GM18858 (cell line): Measurements from ENCODE around the gene SACM1L.
"Not testable (repeated sequence)": the region's sequence is repeated elsewhere in the genome, so short reads cannot be mapped to it uniquely, and the experiment has no call there.

Source experiments
- ATAC-seq: cut with Tn5 transposase; IDR thresholded peaks from one replicate; pipeline ENCODE4 v1.9.1; 2021; ENCODE audit not compliant: unreplicated experiment

SACM1L gene

DNA sequence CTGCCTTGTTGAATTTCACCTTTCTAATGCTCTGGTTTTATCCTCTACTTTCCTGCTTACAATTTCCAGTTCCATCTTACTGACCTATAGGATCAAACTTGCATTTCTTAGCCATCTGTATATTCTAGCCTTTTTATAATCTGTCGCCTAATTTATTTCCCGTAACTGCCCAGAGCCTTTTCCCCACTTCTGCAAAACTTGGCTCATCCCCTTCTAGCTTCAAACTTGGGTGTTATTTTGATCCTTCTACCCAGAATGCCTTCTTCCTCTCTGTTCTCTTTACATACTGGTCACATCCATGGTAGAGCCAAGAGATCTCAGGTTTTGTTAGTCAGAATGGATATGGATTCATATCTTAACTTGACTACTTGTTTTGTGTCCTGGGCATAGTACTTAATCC lies 2.6 kb downstream of the SACM1L start:
- ATAC-seq, result no peak

DNA sequence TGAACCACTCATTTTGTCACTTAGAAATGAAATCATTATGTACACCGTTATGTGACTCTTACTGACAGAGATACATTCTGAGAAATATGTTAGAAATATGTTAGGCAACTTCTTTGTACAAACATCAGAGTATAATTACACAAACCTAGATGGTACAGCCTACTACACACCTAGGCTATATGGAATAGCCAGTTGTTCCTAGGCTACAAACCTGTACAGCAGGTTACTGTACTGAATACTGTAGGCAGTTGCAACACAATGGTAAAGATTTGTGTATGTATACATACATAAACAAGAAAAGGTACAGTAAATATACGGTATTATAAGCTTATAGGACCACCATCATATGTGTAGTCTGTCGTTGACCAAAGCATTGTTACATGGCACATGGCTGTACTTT lies 3.7 kb downstream of the SACM1L start:
- no peak for ATAC-seq

DNA sequence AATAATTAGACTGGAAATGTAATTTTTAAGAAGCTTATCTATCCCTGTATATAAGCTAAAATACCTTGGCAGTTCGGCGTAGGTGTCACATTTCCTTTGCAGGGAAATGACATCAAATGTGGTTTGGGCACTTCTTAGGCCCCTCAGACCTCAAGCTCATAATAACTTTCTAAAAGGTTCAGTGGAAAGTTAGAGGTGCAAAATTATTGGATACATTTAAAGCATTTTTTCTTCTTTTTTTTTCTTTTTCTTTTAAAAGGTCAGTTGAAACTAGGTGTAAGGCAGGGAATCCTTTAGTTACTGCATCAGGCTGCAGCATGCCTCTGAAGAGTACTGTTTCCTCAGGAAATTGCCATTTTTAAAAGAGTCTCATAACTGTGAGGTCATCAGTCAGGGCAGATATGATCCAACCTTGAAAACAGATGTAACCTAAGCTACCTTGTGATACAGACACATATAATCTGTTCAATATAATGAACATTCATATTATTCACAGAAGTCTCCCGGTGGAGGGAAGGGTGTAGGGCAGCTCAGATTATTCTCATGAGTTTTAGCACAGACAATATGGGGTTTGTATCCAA lies 4.8 kb downstream of the SACM1L start:
- no peak for ATAC-seq

DNA sequence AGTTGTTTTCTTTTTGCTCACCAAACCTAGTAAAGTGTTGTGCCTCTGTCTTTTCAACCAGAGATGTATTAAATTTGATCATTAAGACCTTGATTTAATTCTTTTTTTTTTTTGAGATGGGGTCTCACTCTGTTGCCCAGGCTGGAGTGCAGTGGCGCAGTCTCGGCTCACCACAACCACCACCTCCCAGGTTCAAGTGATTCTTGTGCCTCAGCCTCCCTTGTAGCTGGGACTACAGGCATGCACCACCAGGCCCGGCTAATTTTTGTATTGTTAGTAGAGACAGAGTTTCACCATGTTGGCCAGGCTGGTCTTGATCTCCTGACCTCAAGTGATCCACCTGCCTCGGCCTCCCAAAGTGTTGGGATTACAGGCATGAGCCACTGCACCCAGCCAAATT lies 6.0 kb downstream of the SACM1L start:
- not testable (repeated sequence) for ATAC-seq

DNA sequence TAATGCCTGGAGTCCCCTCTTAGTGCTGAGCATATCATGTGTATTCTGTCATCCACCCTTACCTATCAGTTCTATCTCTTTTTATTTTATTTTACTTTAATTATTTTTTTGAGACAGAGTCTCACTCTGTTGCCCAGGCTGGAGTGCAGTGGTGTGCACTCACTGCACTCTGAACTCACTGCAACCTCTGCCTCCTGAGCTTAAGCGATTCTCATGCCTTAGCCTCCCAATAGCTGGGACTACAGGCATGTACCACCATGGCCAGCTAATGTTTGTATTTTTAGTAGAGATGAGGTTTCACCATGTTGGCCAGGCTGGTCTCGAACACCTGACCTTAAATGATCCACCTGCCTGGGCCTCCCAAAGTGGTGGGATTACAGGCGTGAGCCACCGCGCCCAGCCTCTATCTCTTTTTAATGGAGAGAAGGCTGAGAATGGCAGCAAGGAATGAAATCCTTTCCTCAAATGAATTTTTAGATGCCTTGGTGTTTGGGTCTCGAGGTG lies 11.4 kb downstream of the SACM1L start:
- no peak for ATAC-seq

DNA sequence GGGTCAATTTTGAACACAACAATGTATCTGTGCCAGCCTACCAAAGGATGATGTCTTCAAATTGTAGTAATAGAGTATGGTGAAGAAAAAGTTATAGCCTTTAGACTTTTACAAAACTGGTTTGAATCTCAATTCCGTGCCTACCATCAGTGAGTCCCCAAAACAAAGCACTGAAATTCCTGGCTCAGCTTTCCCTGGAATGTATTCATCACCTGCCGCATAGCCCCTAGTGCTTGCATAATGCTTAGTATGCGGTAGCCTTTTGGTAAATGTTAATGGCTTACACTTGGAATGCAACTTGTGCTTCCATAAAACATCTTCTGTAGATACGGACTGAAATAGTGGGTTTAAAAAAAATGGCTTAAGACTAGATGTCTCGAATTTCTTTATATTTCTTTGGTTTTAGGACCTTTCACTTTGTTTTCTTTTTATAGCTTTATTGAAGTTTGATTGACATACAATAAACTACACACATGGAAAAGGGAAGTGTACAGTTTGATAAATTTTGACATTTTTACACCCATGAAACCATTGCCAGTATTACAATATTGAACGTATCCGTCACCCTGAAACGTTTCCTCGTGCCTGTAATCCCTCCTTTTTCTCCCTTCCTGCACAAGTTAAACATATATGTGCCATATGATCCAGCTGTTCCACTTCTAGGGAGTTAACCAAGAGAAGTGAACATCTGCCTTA lies 12.1 kb downstream of the SACM1L start:
- ATAC-seq, result no peak

DNA sequence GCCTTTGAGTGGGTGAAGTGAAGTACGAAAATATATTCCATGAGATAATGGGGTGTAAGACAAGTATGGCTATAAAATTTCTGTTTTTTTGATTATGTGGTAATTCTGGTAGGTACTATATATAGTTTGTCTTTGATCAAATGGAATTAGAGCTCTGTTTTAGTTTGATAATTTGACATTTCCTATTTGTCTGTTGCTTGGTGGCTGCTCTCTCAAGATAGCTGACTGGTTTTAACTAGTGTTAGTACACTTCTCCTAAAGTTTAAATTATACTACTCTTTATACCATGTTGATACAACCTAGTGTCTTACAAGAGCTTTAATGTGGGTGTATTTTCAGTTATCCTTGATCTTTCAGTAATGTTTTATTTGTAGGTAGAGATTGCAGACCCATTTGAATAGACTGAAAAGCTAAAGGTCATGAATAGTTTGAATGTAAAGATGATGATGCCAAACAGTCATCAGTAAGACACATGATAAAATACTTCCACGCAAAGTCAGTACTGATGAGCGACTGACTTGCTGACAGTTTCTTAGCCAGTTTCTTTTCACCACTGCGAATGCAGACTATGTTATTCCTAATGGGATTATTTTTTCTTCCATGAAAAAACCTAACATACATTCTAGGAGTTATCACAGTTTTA lies 15.2 kb downstream of the SACM1L start:
- no peak for ATAC-seq

DNA sequence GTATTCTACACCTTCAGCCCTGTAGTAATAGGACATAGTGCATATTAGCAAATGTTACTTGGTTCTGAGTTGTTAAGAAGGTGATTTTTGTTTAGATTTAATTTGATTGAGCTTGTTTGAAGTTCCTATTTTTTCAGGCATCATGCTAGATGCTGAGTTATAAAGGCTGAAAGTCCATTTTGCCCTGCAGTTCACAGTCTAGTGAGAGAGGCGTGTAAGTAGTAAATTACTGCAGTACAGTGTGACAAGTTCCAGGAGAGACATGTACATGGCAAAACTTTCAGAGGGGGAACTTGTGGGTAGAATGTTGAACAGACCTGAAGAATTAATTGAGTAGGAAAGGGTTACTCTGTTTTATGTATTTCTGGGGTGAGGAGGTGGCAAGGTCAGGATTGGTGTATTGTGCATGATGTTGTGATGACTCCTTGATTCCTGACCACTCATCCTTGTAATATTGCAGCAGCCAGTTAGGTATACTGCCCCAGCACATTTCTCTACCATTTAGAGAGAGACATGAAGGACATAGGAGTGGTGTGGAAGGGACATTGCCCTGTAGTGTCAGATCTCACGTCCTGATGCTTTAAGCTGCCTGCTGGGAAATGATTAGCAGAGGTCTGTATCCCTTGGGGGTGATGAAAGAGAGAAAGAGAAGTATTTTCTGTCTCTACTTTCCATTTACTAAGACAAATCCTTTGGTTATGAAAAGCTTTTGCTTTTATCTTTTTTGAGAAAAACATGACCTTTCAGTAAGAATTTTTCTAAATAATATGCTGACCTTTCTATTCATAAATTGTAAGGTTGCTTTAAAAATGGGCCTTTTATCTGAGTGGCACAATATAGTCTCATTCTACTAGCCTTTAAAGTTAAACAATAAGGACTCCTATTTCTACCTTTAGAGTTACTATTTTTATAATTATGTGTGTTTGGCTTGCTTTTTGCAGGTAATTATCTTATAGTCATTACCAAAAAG lies 16.9 kb downstream of the SACM1L start:
- no peak for ATAC-seq

DNA sequence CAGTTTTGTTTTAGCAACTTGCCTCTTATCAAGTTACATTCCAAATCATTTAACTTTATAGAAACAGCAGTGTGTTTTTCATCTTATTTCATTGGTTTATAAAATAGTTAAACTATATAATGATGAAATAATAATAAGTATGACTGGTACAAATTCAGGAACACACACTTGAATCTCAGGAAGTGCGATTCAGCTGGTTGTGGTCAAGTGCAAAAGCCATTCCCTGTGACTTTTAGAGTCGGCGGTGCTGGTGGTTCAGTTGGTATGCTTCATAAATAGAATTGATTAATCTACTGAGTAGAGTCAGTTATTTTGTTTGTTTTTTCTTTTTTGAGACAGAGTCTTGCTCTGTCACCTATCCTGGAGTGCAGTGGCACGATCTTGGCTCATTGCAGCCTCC lies 22.7 kb downstream of the SACM1L start:
- no peak for ATAC-seq

DNA sequence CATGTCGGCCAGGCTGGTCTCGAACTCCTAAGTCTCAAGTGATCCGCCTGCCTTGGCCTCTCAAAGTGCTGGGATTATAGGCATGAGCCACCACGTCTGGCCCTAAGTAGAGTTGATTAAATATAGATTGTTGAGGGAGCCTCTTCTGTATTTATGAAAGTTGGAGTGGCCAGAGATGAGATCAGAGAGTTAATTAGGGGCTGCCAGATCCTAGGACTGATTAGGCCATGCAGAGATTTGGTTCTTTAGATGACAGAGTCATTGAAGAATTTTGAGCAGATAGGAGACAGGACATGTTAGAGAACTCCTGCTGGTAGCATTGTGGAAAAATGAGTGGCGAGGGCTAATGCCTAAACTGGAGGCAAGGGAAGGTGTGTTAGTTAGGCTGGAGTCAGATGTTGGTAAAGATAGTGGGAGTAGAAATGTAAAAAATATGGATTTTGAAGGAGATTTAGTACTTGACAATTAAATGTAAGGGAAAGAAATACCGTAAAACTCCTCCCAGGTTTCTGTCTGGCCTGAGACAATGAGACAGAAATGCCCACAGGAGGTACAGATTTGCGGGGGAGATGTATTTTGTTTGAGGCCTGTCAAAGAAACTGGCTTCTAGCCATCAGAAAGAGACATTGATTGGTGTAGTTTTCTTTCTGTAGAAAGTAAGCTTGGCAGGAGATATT lies 23.4 kb downstream of the SACM1L start:
- no peak for ATAC-seq

DNA sequence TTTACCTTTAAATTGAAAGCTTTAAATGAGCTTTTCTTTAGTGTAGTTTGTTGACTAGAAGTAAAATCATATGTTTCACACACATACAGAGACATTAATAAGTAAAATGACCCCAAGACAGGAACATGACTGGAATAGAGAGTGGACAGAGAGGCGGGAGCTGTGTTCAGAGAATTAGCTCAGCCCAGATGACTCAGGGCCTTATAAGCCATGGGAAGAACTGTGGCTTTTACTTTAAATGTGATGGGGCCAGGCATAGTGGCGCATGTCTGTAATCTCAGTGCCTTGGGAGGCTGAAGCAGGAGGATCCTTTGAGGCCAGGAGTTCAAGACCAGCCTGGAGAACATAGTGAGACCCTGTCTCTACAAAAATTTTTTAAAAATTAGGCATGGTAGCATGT lies 26.7 kb downstream of the SACM1L start:
- no peak for ATAC-seq

DNA sequence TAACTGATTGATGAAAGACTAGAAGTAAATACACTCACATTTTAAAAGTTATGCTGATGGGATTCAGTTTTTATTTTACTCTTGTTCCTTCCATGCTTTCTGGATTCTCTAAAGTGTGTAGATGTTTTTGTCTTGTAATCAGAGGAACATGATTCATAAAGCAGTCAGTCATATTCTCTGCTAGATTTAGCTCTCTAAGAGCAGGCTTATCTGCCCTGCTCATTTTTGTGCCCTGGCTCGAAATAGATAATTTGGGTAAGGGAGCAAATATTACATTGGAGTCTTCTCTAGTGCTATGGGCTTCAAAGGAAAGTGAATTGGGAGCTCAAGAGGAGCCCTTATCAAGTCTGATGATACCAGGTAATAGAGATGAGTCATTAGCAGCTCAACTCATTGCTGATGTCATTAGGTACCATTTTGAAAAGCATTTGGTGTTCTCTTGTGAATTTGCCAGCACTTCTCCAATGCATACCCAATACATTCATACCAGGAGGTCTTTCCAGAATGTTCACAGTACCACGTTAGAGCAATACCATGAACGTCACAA lies 27.7 kb downstream of the SACM1L start:
- ATAC-seq, result no peak

DNA sequence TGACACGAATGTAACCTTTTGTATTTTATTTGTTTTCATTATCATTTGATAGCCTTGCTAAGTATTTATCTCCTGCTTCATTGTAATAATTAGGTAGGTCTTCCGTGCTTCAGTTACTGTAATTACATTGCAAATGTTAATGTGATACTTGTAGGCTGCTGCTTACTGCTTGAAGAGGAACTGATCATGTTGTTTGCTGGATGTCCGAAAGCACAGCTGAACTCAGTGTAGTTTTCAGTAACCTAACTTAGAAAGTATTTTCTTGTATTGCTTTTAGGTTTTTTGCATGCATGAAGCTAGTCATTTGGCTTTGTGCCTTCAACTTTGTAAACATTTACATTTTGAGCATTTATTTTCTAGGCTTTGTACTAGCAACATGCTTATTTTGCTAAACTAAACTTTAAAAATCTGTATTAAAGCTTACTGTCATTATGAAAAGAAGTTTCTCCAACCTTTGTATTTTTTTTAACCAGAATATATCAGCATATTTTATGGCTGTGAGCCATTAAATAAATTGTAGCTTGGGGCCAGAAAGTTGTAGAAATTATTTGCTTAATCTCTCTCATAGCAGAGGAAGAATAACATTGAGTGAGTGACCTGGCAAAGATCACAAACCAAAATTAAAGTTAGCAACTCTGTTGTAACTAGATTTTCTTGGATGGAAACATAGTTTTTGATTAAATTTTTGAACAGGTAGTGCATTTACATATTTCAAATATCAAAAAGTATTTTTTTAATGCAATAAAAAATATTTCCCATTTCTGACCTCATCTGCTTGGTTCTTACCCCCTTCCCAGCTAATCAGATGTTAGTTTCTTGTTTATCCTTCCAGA lies 30.7 kb downstream of the SACM1L start:
- ATAC-seq, result no peak

DNA sequence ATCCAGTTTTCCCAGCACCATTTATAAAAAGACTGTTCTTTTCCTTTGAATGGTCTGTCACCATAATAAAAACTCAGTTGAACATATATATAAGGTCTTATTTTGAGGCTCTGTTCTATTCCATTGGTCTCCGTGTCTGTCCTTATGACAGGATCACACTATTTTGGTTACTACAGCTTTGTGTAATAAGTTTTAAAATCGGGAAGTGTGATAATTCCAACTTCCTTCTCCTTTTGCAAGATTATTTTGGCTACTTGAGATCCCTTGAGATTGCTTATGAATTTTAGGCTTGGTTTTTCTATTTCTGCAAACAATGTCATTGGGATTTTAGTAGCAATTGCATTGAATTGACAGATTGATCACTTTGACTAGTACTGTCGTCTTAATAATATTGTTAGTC lies 35.7 kb downstream of the SACM1L start:
- no peak for ATAC-seq

DNA sequence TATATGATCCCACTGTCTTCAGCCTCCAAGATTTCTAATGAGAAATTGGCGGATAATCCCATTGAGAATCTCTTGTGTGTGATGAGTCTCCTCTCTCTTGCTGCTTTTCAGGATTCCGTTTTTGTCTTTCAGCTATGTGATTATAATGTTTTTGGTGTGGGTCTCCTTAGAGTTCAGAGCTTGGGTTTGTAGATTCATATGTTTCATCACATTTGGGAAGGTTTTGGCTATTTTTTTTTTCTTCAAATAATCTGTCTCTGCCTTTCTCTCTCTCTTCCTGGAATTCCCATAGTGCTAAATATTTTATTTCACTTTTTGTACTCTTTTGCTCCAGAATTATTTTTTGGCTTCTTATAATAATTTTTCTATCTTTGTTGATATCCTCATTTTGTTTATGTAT lies 40.4 kb downstream of the SACM1L start:
- ATAC-seq, result no peak

DNA sequence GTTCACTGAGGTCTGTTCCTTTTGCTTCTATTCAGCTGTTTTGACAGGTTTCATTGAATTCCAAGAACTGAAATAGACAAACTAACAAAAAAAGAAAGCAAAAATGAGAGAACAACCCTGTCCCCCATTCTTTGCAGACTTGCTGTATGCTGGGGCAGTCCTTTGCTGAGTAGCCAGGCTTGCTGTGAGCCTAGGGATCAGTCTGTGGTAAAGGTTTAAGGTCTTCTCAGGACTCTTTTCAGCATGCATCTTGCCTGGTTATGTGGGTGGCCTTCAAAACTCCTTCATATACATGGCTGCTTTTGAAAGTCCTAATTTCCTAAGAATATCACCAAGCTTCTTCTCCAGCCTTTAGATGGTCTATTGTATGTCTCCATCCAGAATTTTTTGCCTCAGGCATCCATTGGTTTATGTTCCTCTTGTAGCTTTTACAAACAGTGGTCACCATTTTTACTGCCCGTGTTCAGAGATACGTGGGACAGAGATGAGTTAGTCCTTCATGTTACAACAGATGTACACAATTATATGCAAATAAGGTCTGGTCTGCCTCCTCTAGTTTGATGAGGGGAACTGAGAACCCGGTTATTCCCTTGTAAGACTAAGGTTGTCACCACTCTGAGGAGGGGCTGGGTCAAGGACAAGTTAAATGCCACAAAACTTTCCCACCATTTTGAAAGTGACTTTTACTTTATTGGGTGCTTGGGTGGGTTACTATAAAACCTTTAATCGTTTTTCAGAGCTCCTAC lies 41.4 kb downstream of the SACM1L start:
- ATAC-seq, result no peak

DNA sequence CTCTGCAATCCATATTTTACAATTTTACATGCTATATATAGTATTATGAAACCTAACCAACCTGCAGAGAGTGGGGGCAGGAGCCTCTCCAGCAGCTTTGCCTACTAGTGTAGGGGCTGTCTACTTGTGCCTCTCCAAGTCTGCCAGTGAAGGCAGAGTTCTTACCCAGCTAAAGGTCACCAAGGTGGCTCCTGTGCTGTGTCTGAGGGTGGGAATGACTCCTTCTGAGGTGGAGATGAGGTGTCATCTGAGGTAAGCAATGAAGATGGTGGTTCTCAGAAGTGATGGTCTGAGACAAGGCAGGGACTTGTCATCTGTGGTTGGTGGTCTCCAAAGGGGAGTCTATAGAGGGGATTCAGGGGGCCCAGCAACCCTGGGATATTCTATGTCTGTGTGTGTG lies 47.5 kb downstream of the SACM1L start:
- no peak for ATAC-seq

DNA sequence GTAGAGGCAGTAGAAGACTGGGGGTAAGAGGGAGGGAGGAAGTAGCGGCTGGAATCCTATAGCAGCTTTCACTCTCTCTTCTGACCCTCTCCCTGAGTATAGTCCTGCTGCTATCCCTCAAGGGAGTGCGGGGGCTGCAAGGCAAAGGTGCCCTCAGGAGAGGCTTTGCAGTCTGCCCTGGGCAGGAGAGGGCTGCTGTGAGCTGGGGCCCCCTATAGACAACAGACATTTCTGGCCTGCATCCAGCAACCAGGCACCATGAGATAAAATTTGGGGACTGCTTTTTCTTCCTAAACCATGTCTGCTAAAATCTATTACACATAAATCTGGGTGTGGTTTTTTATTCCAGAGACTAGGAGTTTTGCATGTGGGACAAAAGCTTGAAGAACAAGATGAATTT lies 48.0 kb downstream of the SACM1L start:
- no peak for ATAC-seq

DNA sequence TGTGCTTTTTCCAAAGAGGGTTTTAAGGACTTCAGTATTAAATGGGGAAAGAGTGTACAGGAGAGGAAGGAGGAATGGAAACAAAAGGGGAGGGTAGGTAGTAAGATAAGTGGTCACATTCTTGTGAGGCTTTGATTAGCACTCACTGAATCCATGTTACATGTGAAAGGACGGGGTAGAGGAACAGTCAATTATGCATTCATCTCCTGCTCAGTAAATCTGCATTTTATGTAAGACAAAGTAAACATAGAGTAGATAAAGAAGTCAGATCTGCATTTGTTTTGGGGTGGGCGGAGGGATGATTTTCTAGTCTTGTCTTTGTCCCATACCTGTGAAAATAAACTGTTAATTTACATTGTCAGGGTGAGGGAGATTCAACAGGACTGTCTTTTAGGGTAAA lies 50.8 kb downstream of the SACM1L start:
- no peak for ATAC-seq
